A549 (cell line): ENCODE results near the gene FER1L5.

ENCODE experiments used
- CTCF ChIP-seq: fragments of >200 bp; sonication (Bioruptor Twin); formaldehyde crosslinking; IDR thresholded peaks from 3 replicates; pipeline ENCODE4 v1.5.1; 2016
- GATA3 ChIP-seq: IDR thresholded peaks from 2 replicates; pipeline ENCODE4 v1.6.1; 2012; ENCODE audit warnings: borderline replicate concordance
- HDAC2 ChIP-seq: fragments of 200-600 bp; sonication (generic); IDR thresholded peaks from 2 replicates; pipeline ENCODE4 v1.6.1; 2016
- MYC ChIP-seq: IDR thresholded peaks from 2 replicates; pipeline ENCODE4 v1.6.1; 2012; ENCODE audit warnings: mild to moderate bottlenecking, inconsistent platforms, low read length, improper control_type of control experiment, borderline replicate concordance
- NR3C1 ChIP-seq: fragments of >200 bp; sonication (Bioruptor Twin); formaldehyde crosslinking; IDR thresholded peaks from 3 replicates; pipeline ENCODE4 v1.6.1; 2017
- POLR2A ChIP-seq: IDR thresholded peaks from 2 replicates; pipeline ENCODE4 v1.6.1; 2012; ENCODE audit warnings: mild to moderate bottlenecking, low read length
- RCOR1 ChIP-seq: fragments of 150-350 bp; IDR thresholded peaks from 2 replicates; pipeline ENCODE4 v1.6.1; 2014; ENCODE audit warnings: antibody characterized with exemption, low read length, low read depth
- RFX5 ChIP-seq: fragments of 450-650 bp; IDR thresholded peaks from 2 replicates; pipeline ENCODE4 v1.7.1; 2014; ENCODE audit warnings: antibody characterized with exemption, mild to moderate bottlenecking, moderate library complexity
- TP53 ChIP-seq: fragments of 250-450 bp; sonication (Bioruptor Pico); IDR thresholded peaks from 2 replicates; pipeline ENCODE4 v1.5.0; 2021; ENCODE audit warnings: mild to moderate bottlenecking, moderate library complexity
- ZNF302 ChIP-seq: fragments of 250-450 bp; sonication (Bioruptor Pico); IDR thresholded peaks from 2 replicates; pipeline ENCODE4 v1.9.0; 2021; ENCODE audit warnings: inconsistent platforms, mild to moderate bottlenecking, moderate library complexity

- TF ChIP-seq ZNF302 (no peak), CTCF (no peak), HDAC2 (no peak), TP53 (CRISPR knock-in tag) (no peak), MYC (no peak), NR3C1 (no peak), POLR2A (no peak), RFX5 (no peak), RCOR1 (no peak), GATA3 (no peak)
These were observed 26.2 kb downstream of the FER1L5 start for GRCh38 chr2:96668771-96669170.
